Left renal pelvis (tissue), 4 donors: Measurements from ENCODE around the gene PHF2. TPM values are rescaled to one million over a fixed set of nuclear protein-coding genes. Genes with fewer than 3 reads are reported as not detected.

Experiments
- DNase-seq, 4 donors: peaks; one replicate each; pipeline ENCODE4 v3.0.0-alpha.2; 2013; ENCODE audit warnings: low read depth in 4 of 4, low spot score in 3 of 4
- polyA plus RNA-seq, 4 donors: library from polyadenylated mRNA; unstranded; fragments of 120-200 nt; gene quantifications; one replicate each; pipeline ENCODE4 v1.2.1, GENCODE V29; 2013; ENCODE audit not compliant: insufficient read length in 4 of 4

PHF2 gene
- polyA plus RNA-seq, 4 donors = 36.8 to 44.5 (median 42.8) TPM

DNA sequence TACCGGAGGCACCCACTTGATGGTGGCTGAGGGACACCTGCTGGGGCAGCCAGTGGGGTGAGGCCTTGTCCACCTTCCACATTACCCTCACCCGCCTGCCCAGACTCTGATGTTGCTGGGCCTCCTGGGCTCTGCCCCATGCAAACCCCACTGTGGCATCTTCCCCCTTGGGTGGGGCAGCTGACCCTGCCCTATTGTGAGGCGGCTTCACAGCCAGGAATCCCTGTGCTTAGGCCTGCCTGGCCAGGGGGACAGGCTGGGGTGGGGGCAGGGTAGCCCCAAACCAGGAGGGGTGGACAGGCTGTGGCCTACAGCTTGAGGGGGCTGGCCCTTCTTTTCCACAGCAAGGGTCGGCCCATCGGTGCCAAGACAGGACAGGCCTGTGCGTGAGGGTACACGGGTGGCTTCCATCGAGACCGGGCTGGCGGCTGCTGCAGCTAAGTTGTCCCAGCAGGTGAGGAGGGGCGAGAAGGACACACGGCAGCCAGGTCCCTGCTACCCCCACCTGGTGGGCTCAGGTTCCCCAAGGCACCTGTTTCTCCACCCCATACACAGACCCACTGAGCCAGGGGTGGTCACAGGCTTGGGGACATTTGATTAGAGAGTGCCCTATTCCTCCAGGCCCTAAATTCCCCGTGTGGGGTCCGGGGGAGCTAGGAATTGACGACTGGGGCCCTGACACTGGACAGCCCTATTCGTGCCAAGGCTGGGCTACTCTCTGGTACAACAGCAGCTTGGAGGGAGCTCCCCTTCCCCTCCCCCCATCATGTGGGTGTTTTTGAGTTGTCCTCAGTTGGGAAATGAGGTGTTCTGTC, 99.2 kb downstream of the PHF2 start:
- no peak for DNase-seq

DNA sequence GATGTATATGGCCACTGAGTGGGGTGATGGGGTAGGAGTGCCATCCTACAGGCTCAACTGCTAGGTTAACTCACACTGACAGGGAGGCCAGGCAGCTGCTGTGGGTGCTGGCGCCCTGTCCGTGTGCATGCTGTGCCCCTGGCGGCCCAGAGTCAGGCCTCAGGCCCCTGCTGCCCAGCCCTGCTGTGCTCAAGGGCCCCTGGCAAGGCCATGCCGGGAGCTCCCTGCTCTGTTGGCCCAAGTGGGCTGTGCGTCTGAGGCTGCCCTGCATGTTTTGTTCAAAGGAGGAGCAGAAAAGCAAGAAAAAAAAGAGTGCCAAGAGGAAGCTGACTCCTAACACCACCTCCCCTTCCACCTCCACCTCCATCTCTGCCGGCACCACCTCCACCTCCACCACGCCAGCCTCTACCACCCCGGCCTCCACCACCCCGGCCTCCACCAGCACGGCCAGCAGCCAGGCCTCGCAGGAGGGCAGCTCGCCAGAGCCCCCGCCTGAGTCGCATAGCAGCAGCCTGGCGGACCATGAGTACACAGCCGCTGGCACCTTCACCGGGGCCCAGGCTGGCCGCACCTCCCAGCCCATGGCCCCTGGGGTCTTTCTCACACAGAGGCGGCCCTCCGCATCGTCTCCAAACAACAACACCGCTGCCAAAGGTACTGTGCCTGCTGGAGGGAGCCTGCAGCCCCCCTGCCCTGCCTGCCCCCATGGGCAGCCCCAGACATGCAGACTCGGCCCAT, 100.1 kb downstream of the PHF2 start:
- DNase-seq = no peak

DNA sequence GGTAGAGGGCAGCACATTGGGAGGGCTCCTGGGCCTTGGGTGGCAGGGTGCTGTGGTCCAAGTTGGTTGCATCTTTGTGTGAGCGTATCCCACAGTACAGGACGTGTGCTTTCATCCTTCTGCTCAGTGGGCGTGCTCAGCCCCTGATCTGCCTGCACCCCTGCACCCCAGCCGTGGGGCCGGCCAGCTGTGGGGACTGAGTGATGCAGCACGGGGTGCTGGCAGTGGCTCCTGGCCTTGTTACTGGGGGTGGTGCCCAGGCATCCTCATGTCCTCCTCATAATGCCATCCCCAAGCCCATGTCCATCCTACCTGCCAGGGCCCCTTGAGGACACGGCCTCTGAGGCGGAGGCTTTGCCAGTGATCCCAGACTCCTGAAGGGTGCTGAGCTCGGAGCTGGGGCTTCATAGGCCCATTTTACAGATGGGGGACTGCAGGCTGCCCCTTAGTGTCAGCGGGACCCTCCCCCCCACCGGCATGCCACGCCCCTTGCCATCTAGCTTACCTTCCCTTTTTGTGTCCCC, 100.7 kb downstream of the PHF2 start:
- DNase-seq = no peak

DNA sequence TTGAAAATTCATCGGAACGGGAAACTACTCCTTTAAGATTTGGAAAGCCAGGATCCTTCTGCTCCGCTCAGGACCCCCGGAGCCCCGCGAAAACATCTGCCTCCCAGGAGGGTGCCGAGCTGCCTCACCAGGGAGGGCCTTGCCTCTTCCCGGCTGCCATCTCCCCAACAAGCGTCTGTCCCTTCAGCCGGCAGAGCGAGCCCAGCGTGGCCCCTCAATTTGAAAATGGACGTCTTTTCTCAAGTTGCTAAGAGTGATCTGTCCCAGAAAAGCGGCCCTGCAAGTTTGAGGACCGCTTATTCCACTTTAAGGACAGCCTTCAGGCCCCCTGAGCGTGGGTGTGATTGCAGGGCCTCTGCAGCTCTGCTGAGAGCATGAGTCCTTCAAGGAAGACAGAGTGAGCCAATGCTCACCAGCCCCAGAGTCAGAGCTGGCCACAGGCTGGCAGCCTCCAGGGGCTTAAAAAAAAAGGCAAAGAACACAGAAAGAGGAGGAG, 101.3 kb downstream of the PHF2 start:
- no peak for DNase-seq

DNA sequence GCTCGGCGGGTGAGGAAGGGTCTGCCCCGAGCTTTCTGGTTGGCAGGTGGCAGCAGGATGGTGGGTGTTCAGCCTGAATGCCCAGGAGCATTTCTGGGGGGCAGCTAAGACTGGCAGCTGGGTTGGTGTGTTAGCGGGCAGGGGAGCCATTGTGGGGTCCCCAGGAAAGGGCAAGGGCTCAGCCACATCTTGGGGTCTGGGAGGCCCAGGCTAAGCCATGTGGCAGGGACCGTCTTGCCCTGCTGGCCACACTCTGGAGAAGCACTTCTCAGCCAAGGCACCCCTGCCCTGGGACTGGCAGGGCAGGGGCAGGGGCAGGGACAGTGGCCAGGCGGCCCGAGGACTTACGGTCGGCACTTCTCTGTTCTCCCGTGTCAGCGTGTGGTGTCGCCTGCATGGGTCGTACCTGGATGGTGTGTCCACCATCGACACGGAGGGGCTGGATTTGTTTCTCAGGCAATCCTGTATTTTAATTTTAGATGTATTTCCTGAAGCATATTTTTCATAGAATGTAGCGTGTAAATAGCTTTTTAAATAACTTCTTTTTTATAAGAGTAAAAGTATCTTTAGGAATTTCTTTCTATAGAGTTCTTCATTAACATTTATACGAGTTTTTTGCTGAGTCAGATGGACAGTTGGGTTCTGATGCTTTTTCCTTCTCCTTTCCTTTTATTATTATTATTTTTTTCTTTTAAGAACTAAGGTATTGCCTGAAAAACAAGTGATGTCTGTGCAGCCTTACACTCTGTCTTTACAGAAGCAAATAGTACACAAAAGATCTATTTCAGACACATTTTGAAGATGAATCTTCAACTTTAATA, 102.0 kb downstream of the PHF2 start:
- no peak for DNase-seq

DNA sequence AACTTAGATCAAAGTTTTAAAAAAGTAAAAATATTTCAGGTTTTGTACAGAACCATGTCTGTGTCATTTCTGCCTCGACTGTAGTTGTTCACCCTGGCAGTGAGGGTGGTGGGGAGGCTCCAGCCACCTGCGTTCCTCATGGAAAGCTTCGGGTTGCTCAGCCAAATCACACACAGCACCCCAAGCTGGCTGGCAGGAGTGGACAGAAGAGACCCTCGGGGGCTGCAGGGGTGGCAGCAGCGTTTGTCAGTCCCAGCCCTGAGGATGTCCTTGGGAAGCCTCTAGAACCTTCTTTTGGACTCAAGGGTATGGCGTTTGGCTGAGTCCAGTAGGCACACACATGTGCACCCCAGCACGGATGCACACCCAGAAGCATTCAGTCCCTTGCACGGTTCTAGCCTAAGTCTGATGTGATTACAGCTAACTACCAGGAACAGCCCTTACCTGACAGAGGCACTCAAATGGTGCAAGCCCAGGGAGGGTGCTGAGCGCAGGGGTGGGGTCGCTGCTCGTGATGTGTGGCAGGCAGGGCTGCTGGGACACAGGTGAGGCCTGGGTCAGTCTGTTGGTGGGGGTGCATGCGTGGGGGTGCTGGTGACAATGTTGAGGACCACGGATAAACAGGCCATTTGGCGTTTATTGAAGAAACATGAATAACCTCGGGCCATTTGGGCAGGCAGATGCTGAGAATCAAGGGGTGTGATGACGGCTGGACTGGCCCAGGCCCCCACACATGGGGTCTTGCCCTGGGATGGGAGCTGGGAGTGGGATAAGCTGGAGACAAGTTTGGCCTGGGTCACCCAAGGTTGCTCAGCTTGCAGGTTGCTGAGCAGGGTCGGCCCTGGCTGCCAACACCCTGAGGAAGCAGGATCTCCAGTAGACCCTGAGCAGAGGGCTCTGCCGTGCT, 103.4 kb downstream of the PHF2 start:
- no peak for DNase-seq

DNA sequence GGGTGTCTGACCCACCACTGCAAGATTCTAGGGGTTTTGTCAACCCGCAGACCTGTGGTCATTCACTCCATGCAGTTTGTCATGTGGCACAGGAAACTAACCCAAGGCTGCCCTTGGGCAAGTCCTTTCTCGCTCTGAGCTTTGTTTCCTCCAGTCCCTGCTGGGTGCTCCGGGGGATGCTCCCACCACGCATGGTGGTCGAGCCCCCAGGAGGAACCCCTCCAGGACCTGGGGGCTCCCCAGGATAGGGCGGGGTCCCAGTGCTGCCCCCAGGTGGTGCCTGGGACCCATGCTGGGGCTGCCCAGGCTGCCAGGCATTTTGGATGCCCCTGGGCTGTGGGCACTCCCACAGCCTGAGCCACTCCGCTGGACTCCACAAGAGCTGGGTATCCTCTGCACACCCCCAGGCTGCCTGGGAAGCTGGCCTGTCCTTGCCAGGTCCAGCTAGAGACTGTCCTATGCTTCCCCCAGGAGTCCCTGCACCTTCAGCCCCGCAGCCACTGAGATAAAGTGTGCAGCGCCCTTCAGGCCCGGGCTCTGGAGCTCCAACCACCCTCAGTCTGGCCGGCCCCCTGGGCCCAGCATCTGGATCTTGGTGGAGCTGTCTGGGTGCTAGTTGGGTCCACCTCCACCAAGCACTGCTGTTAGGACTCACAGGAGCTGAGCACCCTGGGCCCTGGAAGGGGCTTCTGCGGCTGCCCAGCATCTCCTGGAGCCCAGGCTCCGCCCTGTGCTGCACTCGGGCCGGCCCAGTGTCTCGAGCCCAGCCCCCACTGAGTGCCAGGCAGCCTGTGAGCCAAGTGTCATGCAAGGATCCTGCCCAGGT, 104.3 kb downstream of the PHF2 start:
- no peak for DNase-seq

DNA sequence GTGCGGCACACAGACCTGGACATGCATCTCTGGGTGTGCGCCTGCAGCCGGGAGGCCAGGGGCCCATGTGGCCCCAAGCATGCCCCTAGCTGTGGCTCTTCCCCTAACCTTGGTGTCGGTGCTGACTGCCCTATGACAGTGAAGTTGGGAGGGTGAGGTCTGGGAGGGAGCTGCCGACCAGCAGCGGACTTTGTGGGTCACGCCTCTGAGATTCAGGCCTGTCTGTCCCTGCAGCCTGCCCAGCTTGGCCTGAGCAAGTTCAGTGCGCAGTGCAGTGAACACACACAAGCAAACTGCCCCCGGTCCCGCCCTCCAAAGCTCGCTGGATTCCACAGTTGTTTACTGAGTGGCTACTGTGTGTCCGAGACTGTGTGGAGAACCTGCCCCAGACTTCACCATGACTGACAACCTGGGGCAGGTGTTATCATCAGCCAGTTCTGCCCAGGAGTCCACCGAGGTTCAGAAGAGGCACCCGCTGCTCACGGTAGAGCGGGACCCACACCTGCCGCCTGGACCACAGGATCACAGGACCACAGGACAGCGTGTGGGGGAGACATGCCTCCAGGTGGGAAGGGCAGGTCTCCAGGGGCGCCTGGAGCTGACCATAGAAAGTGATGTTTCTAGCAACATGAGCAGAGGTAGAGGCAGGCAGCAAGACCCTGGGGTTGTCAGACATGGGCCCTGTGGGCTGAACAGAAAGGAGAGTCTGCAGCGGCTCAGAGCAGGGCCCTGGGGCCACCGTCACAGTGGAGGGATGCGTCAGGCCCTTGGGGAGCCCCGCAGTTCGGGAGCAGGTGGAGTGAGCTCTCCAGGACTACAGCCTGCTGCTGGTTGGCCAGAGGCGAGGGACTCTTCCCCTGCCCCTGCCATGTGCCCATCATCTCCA, 105.1 kb downstream of the PHF2 start:
- DNase-seq = no peak

DNA sequence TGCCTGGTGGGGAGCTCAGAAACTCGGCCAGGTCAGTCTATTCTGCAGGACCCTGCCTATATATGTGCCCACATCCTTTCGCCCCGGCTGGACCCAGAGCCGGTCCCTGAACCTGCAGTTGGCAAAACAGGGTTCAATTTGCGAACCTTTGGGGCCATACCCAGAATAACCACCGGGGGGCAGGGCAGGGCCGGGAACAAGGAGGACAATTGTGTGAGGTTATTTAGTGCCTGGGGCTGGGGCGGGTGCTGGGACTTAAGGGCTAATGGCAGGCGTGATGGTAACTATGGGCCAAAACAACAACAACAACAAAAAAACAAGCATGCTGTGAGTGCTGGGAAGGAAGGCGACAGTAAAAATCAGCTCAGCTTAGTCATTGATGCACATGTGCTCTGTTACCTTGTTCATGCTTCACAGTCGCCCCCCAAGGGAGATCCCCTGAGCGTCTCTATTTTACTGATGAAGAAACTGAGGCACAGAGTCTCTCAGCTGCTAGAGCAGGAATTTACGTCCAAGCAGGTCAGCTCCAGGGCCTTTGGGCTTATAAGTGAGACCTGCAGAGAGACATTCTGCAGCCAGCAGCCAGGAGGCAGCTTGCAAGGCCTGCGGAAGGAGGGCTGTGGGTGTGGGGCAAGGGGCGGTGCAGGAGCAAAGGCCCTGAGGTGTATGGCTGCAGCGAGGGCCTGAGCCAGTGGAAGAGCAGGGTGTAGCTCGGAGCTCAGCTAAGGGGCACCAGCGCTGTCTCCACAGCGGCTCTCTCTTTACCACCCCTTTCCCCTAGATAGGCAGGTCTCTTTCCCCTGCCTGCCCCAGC, 106.0 kb downstream of the PHF2 start:
- DNase-seq = peak in 1 of 4 donors; percentile 8

DNA sequence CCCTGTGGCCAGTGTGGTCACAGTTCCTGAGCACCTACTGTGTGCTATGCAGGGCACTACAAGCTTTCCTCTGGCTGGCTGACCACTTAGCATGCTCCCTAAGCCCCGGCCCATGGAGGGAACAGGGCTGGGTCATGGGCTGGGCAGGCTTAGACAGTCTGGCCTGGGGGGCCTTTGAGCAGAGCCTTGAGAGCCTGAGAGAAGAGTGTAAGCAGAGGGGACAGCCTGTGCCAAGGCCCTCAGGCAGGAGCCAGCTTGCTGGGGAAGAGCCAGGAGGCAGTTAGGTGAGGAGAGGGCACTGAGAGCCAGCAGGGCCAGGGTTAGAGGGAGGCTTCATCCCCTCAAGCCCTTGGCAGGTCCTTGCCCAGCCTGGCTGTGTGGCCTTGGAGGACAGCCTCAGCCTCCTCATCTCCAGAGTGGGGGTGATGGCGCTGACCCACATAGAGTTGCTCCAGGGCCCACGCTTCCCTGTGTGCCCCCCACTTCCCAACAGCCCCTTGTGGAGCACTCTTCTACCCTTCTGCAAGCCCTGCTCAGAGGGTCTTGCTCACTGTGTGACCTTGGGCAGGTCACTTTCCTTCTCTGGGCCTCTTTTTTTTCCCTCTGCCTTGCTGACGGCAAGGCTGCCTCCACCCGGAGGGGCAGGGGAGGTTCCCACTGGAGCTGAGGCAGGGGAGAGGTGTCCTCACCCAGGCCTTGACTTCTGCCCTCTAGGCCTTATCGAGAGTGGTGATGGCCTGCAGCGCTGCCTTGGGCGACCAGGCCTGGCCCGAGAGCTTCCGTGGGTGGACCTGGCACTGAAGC, 107.1 kb downstream of the PHF2 start:
- no peak for DNase-seq

DNA sequence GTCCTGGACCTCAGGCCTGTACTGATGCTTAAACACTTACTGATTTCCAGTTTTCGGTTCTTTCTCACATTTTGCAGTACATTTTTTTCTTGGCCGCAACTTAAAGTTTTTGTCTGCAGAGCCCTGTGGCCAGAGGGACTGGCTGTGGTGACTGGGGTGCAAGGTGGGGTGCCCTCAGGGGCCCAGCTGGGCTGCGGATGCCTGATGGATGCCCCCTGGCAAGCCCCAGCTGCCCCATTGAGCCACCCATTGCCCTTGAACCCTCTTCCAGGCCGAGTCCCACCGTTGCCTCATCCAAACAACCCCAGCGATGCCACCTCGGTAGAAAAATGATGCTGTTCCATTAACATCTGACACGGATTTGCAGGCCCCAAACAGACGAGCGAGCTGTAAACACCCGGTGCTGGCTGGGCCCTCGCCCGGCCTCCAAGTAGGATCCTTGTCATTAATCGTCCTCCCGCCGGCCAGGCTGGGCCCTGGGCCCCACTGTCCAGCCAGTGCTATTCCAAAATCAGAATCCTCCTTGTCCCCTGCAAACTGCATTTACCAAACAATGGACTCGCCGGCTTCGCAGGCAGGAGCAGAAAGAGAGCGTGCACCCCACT, 107.9 kb downstream of the PHF2 start:
- no peak for DNase-seq

DNA sequence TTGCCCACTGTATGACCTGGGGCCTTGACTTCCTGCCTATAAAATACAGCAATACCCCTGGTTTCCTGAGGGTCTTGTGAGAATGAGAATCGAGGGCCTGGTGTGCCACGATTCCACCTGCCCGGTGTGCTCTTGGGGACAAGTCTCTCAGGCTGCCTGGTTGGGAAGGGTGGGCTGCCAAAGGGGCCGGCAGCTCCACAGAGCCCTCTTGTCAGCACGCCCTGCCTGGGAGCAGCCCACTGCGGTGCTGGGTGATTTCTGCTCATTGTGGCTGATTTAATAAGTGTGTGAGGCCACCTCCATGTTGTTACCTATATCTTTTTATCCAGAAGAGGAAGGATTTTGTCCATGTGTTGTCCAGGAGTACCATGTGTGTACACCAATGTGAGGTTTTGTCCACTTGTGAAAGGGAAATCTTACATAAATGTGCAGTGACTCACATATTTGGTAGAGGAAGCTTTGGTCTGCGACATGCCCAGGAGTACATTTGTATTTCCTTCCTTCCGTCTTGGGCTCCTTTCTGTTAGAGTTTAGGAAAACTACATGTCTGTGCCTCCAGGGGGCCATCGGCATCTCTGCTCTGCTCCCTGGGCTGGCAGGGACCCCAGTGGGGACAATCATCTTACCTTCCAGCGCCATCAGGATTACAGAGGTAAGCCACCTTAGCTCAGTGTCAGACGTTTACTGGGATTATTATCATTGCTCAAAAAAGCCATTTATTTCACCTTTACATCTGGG, 108.6 kb downstream of the PHF2 start:
- DNase-seq = no peak

DNA sequence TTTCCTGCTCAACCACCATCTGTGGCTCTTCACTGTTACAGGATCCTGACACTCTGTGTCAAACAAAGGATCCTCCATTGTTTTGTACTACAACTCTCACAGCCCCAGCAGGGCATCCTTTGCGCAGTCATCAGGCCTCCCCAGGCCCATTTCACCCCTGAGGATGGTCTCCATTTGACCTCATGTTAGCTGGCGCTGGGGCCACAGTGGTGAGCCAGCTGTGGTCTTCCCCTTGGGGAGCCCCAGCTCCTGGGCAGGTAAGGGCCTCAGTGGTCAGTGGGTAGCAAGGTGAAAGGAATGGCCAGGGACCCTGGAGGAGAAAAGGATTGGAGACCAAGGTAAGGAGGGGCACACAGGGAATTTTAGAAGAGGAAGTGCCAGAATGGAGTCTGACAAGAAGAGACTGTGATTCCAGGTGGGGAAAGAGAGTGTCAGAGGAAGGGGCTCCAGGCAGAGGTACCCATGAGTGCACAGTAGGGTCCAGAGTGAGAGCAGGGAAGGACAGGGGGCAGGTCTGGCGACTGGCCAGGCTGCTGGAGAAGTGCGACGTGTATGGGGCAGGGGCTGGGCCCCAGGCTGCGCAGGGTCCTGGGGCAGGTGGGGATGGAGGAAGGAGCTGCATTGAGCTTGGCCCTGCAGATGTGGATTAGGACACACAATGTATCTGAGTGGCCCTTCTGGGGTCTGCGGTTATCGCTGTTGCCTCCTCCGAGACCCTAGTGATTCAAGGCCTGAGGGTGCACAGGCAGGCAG, 109.9 kb downstream of the PHF2 start:
- DNase-seq = no peak

DNA sequence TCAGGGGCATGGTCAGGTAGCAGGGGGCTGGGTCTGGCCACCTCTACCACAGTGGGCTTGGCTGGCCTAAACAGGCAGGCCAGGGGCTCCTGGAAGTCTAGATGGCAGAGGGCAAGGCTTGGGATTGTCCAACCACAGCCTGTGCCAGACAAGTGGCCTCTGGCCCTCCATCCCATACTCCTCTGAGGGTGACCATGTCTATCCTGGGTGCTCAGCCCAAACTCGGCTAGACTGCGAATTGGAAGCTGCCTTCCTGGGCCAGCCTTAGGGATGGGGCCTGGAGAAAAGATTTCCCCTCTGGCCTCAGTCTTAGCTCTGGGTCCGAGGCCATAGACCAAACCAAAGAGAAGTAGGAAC, 110.5 kb downstream of the PHF2 start:
- DNase-seq = no peak

DNA sequence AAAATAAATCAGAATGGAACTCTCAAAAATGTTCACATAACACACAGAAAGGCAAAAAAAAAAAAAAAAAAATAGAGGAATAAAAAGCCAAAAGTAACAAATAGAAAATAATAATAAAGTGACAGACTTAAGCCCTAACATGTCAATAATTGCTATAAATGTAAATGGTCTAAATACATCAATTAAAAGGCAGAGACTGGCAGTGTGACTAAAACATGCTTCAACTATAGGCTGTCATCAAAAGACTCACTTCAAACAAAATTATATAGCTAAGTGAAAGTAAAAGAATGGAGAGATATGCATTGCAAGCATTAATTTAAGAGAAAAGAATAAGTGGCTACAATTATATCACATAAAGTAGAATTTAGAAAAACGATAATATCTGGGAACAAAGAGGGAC, 114.2 kb downstream of the PHF2 start:
- no peak for DNase-seq
